ENCODE results near the gene TBC1D5.

The TBC1D5 gene

DNA sequence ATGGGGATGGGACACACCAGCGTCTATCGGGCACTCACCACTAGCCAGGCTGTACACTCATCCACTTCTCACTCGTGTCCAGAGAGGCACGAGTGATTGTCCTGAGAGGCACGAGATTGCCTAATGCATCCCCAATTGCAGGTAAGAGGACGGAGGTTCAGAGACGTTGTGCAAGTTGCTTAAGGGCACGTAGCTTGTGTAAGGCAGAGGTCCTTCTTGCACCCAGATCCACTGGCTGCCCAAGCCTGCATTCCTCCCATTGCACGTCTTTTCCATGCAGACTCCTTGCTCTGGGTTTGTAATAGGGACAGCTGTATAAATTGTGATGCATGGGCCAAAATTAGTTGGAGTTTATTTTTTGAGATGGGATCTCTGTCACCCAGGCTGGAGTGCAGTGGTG lies 593.4 kb downstream of the TBC1D5 start:
- no peaks in the 10 kb centered on the region for H3K27me3 ChIP-seq (ENCODE audit: control insufficient read depth, low read length)
- no peaks in the 10 kb centered on the region for H3K4me1 ChIP-seq (ENCODE audit: control insufficient read depth, low read length)
- no peaks in the 10 kb centered on the region for H3K79me2 ChIP-seq (ENCODE audit: control insufficient read depth, low read length)
- H3F3A ChIP-seq (ENCODE audit: control insufficient read depth, insufficient read depth), result no peaks in the 10 kb centered on the region
- H3K9me2 ChIP-seq (replicated peaks; ENCODE audit: control insufficient read depth, low read length), result no peaks in the 10 kb centered on the region
- TF ChIP-seq CTCF (IDR thresholded peaks at IDR 0.05; ENCODE audit: low read depth, low read length, poor library complexity, severe bottlenecking) (no peak), EZH2phosphoT487 (IDR thresholded peaks at IDR 0.05; ENCODE audit: borderline replicate concordance, low read length) (no peak)
- no peak overlapping the region for H3K4me2 ChIP-seq (ENCODE audit: low read length)
- H3K9me3 ChIP-seq (ENCODE audit: control insufficient read depth, insufficient read depth, low read length), result no peaks in the 10 kb centered on the region
- H3K4me3 ChIP-seq (ENCODE audit: low read length), result no peak overlapping the region
- H4K20me1 ChIP-seq (ENCODE audit: control insufficient read depth, insufficient read depth, low read depth, low read length), result no peaks in the 10 kb centered on the region
- H3K36me3 ChIP-seq (ENCODE audit: control insufficient read depth, low read length), result no peaks in the 10 kb centered on the region
- no peak overlapping the region for H3K27ac ChIP-seq (ENCODE audit: low read depth, low read length)

DNA sequence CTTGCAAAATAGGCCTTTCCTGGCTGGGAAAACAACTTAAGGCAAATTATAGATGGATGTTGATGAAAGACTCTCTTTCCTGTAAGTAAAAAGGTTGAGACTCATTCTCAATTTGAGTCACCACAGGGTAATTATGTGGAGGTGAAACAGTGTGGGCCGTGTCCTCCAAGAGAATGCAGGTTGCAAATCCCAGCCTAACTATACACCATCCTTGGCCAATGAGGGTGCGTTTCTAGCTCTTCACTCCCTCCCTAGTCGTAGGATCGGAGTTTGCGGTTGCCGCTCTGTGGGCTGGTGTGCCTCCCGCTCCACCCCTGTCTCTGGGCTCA lies 597.8 kb downstream of the TBC1D5 start:
- Histone ChIP-seq H3K36me3 (ENCODE audit: control insufficient read depth, low read length) (no peaks in the 10 kb centered on the region), H3K4me3 (ENCODE audit: low read length) (no peak overlapping the region), H3K4me1 (ENCODE audit: control insufficient read depth, low read length) (no peaks in the 10 kb centered on the region), H3K27me3 (ENCODE audit: control insufficient read depth, low read length) (no peaks in the 10 kb centered on the region), H4K20me1 (ENCODE audit: control insufficient read depth, insufficient read depth, low read depth, low read length) (no peaks in the 10 kb centered on the region), H3K9me3 (ENCODE audit: control insufficient read depth, insufficient read depth, low read length) (no peaks in the 10 kb centered on the region), H3K9me2 (replicated peaks; ENCODE audit: control insufficient read depth, low read length) (no peaks in the 10 kb centered on the region), H3F3A (ENCODE audit: control insufficient read depth, insufficient read depth) (no peaks in the 10 kb centered on the region), H3K27ac (ENCODE audit: low read depth, low read length) (no peak overlapping the region), H3K79me2 (ENCODE audit: control insufficient read depth, low read length) (no peaks in the 10 kb centered on the region), H3K4me2 (ENCODE audit: low read length) (no peak overlapping the region)
- no peak for TF ChIP-seq CTCF (IDR thresholded peaks at IDR 0.05; ENCODE audit: low read depth, low read length, poor library complexity, severe bottlenecking)
- TF ChIP-seq EZH2phosphoT487 (IDR thresholded peaks at IDR 0.05; ENCODE audit: borderline replicate concordance, low read length), result no peak

GRCh38 chr3:17143893-17144664 lies 598.4 kb downstream of the TBC1D5 start:
- H3K27me3 ChIP-seq (ENCODE audit: control insufficient read depth, low read length), result no peaks in the 10 kb centered on the region
- no peak overlapping the region for H3K27ac ChIP-seq (ENCODE audit: low read depth, low read length)
- no peaks in the 10 kb centered on the region for H3K9me3 ChIP-seq (ENCODE audit: control insufficient read depth, insufficient read depth, low read length)
- no peaks in the 10 kb centered on the region for H3K36me3 ChIP-seq (ENCODE audit: control insufficient read depth, low read length)
- H4K20me1 ChIP-seq (ENCODE audit: control insufficient read depth, insufficient read depth, low read depth, low read length), result no peaks in the 10 kb centered on the region
- TF ChIP-seq CTCF (IDR thresholded peaks at IDR 0.05; ENCODE audit: low read depth, low read length, poor library complexity, severe bottlenecking) (no peak), EZH2phosphoT487 (IDR thresholded peaks at IDR 0.05; ENCODE audit: borderline replicate concordance, low read length) (no peak)
- H3K79me2 ChIP-seq (ENCODE audit: control insufficient read depth, low read length), result no peaks in the 10 kb centered on the region
- H3K9me2 ChIP-seq (replicated peaks; ENCODE audit: control insufficient read depth, low read length), result no peaks in the 10 kb centered on the region
- H3K4me1 ChIP-seq (ENCODE audit: control insufficient read depth, low read length), result no peaks in the 10 kb centered on the region
- no peak overlapping the region for H3K4me2 ChIP-seq (ENCODE audit: low read length)
- no peaks in the 10 kb centered on the region for H3F3A ChIP-seq (ENCODE audit: control insufficient read depth, insufficient read depth)
- no peak overlapping the region for H3K4me3 ChIP-seq (ENCODE audit: low read length)
